GM21786 (cell line): ENCODE measurements around the gene TENM3.

Experiments
- ATAC-seq: cut with Tn5 transposase; IDR thresholded peaks from one replicate; pipeline ENCODE4 v1.9.1; 2021; ENCODE audit not compliant: unreplicated experiment

The TENM3 gene

GRCh38 chr4:182448281-182449151, 205.3 kb downstream of the TENM3 start:
- ATAC-seq, result peak; percentile 72

- ATAC-seq, result no peak
Observed at GRCh38 chr4:182449186-182449929, 206.2 kb downstream of the TENM3 start.

GRCh38 chr4:182449930-182450439, 206.8 kb downstream of the TENM3 start:
- no peak for ATAC-seq

GRCh38 chr4:182451441-182451840, 208.2 kb downstream of the TENM3 start:
- no peak for ATAC-seq

- no peak for ATAC-seq
Observed at GRCh38 chr4:182453830-182454229, 210.6 kb downstream of the TENM3 start.

- ATAC-seq, result no peak
Observed at GRCh38 chr4:182454440-182455013, 211.3 kb downstream of the TENM3 start.

GRCh38 chr4:182465114-182465513, 221.9 kb downstream of the TENM3 start:
- ATAC-seq, result no peak

GRCh38 chr4:182465979-182466378, 222.8 kb downstream of the TENM3 start:
- no peak for ATAC-seq

GRCh38 chr4:182470215-182470614, 227.0 kb downstream of the TENM3 start:
- ATAC-seq, result no peak

- no peak for ATAC-seq
Observed at GRCh38 chr4:182475539-182475938, 232.3 kb downstream of the TENM3 start.

GRCh38 chr4:182478475-182478874, 235.3 kb downstream of the TENM3 start:
- ATAC-seq, result no peak

- no peak for ATAC-seq
Observed at GRCh38 chr4:182483685-182484084, 240.5 kb downstream of the TENM3 start.

GRCh38 chr4:182486881-182487280, 243.7 kb downstream of the TENM3 start:
- ATAC-seq, result no peak

- ATAC-seq, result no peak
Observed at GRCh38 chr4:182488896-182489295, 245.7 kb downstream of the TENM3 start.

GRCh38 chr4:182489607-182490006, 246.4 kb downstream of the TENM3 start:
- no peak for ATAC-seq

- ATAC-seq, result no peak
Observed at GRCh38 chr4:182491719-182492118, 248.5 kb downstream of the TENM3 start.

GRCh38 chr4:182492423-182492822, 249.2 kb downstream of the TENM3 start:
- peak; percentile 40 for ATAC-seq

- no peak for ATAC-seq
Observed at GRCh38 chr4:182493377-182493776, 250.2 kb downstream of the TENM3 start.

GRCh38 chr4:182494103-182494502, 250.9 kb downstream of the TENM3 start:
- peak; percentile 54 for ATAC-seq

- ATAC-seq, result no peak
Observed at GRCh38 chr4:182495031-182495430, 251.8 kb downstream of the TENM3 start.

- ATAC-seq, result no peak
Observed at GRCh38 chr4:182495645-182496385, 252.6 kb downstream of the TENM3 start.
